ENCODE data around the gene ABL2.
"Not testable (repeated sequence)": the region's sequence is repeated elsewhere in the genome, so short reads cannot be mapped to it uniquely, and the experiment has no call there.

ABL2 gene

GRCh38 chr1:179137617-179138255, 91.7 kb downstream of the ABL2 start:
- no peak for DNase-seq (ENCODE audit: extremely low read depth in 1 of 2, low read depth in 1 of 2)

- not testable (repeated sequence) for DNase-seq (ENCODE audit: extremely low read depth in 1 of 2, low read depth in 1 of 2)
Observed at GRCh38 chr1:179135707-179136106, 93.8 kb downstream of the ABL2 start.

- DNase-seq (ENCODE audit: extremely low read depth in 1 of 2, low read depth in 1 of 2) = not testable (repeated sequence)
Observed at GRCh38 chr1:179135168-179135567, 94.3 kb downstream of the ABL2 start.

GRCh38 chr1:179129702-179130473, 99.6 kb downstream of the ABL2 start:
- DNase-seq (ENCODE audit: extremely low read depth in 1 of 2, low read depth in 1 of 2) = no peak

- no peak for DNase-seq (ENCODE audit: extremely low read depth in 1 of 2, low read depth in 1 of 2)
Observed at GRCh38 chr1:179128520-179128919, 101.0 kb downstream of the ABL2 start.

- no peak for DNase-seq (ENCODE audit: extremely low read depth in 1 of 2, low read depth in 1 of 2)
Observed at GRCh38 chr1:179127163-179127895, 102.1 kb downstream of the ABL2 start.

- DNase-seq (ENCODE audit: extremely low read depth in 1 of 2, low read depth in 1 of 2) = no peak
Observed at GRCh38 chr1:179126338-179127060, 103.0 kb downstream of the ABL2 start.

- no peak for DNase-seq (ENCODE audit: extremely low read depth in 1 of 2, low read depth in 1 of 2)
Observed at GRCh38 chr1:179124873-179125272, 104.6 kb downstream of the ABL2 start.

- DNase-seq (ENCODE audit: extremely low read depth in 1 of 2, low read depth in 1 of 2) = peak in 1 of 2 donors; percentile 27
Observed at GRCh38 chr1:179121159-179121938, 108.1 kb downstream of the ABL2 start.

GRCh38 chr1:179120736-179121135, 108.7 kb downstream of the ABL2 start:
- DNase-seq (ENCODE audit: extremely low read depth in 1 of 2, low read depth in 1 of 2) = no peak

GRCh38 chr1:179119513-179119912, 110.0 kb downstream of the ABL2 start:
- no peak for DNase-seq (ENCODE audit: extremely low read depth in 1 of 2, low read depth in 1 of 2)

GRCh38 chr1:179115181-179115580, 114.3 kb downstream of the ABL2 start:
- DNase-seq (ENCODE audit: extremely low read depth in 1 of 2, low read depth in 1 of 2) = no peak

GRCh38 chr1:179108644-179109043, 120.8 kb downstream of the ABL2 start:
- no peak for DNase-seq (ENCODE audit: extremely low read depth in 1 of 2, low read depth in 1 of 2)

GRCh38 chr1:179107706-179108629, 121.5 kb downstream of the ABL2 start:
- no peak for DNase-seq (ENCODE audit: extremely low read depth in 1 of 2, low read depth in 1 of 2)

- DNase-seq (ENCODE audit: extremely low read depth in 1 of 2, low read depth in 1 of 2) = no peak
Observed at GRCh38 chr1:179105393-179105792, 124.1 kb downstream of the ABL2 start.

GRCh38 chr1:179104611-179105250, 124.7 kb downstream of the ABL2 start:
- no peak for DNase-seq (ENCODE audit: extremely low read depth in 1 of 2, low read depth in 1 of 2)

GRCh38 chr1:179103999-179104398, 125.5 kb downstream of the ABL2 start:
- no peak for DNase-seq (ENCODE audit: extremely low read depth in 1 of 2, low read depth in 1 of 2)

- DNase-seq (ENCODE audit: extremely low read depth in 1 of 2, low read depth in 1 of 2) = no peak
Observed at GRCh38 chr1:179101566-179101965, 127.9 kb downstream of the ABL2 start.

- no peak for DNase-seq (ENCODE audit: extremely low read depth in 1 of 2, low read depth in 1 of 2)
Observed at GRCh38 chr1:179099891-179100290, 129.6 kb downstream of the ABL2 start.

Data from stimulated activated CD8-positive, alpha-beta memory T cell treated with anti-CD3 and anti-CD28 coated beads, Interleukin-7, amount 100 ng/mL, for 48 hours (primary cell).